AG09319 (cell line): ENCODE data around the gene MICAL2.

Experiments
- DNase-seq: peaks from one replicate; pipeline ENCODE4 v3.0.0-alpha.2; 2010; ENCODE audit warnings: low read depth; ENCODE audit errors: extremely low read depth
- TF ChIP-seq, protein P1 (sequence below): IDR thresholded peaks from 2 replicates; pipeline ENCODE4 v1.5.1; 2011; ENCODE audit warnings: low read depth, mild to moderate bottlenecking, inconsistent platforms, low read length, moderate library complexity

MICAL2 gene

DNA sequence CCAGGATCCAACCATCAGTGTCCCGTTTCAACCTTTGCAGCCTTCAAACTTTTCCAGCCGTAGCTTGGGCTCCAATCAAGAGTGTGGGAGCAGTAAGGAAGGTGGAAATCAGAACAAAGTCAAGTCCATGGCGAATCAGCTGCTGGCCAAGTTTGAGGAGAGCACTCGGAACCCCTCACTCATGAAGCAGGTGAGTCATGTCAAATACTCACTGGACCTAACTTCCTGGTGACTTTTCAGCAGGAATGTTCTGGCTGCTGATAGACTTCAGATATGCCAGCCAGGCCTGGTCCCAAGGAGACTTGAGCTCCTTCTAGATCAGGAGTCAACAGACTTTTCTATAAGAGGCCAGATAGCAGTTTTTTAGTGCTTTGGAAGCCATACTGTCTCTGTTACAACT lies 129.0 kb downstream of the MICAL2 start:
- TF ChIP-seq, protein P1, sequence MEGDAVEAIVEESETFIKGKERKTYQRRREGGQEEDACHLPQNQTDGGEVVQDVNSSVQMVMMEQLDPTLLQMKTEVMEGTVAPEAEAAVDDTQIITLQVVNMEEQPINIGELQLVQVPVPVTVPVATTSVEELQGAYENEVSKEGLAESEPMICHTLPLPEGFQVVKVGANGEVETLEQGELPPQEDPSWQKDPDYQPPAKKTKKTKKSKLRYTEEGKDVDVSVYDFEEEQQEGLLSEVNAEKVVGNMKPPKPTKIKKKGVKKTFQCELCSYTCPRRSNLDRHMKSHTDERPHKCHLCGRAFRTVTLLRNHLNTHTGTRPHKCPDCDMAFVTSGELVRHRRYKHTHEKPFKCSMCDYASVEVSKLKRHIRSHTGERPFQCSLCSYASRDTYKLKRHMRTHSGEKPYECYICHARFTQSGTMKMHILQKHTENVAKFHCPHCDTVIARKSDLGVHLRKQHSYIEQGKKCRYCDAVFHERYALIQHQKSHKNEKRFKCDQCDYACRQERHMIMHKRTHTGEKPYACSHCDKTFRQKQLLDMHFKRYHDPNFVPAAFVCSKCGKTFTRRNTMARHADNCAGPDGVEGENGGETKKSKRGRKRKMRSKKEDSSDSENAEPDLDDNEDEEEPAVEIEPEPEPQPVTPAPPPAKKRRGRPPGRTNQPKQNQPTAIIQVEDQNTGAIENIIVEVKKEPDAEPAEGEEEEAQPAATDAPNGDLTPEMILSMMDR = no peak
- no peak for DNase-seq

DNA sequence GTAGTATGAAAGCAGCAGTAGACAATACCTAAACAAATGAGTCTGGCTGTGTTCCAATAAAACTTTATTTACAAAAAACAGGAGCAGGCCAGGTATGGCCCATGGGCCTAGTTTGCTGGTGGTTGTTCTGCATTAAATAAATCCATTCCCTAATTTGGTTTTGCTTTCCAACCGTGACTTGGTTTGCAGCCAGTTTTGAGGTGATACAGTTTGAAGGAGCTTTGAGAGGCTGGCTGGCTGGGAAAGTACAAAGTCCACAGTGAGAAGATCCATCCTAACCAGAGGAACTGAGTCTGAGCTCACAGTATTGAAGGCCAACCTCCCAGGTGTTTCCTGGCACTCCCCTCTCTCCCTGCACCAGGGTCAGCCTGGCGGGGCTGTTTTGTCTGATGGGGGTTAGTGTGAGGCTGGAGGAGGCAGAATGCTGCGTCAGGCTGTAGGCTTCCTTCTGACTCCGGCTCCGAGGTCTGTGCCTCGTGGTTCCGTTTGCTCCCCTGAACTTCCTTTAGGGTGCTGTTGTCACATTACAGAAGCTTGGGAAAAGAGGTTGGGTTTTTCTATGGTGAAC lies 129.5 kb downstream of the MICAL2 start:
- TF ChIP-seq, protein P1 = no peak
- no peak for DNase-seq

DNA sequence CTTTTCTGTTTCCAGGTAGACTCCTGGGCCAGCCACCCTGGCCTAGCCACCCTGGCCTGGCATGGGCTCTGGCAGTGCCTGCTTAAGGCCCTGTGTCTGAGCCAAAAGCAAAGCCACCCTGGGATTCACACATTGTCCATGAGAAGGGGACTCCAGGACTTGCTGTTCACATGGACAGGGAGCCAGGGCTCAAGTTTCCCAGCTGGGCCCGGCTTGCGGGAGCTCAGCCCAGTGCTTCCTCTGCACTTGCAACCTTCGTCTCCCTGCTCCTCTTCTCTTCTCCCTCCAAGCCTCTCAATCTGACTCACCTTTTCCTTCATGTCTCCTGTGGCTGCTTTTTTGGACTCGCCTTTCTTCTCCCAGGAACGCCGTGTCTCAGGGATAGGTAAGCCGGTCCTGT lies 130.3 kb downstream of the MICAL2 start:
- DNase-seq = no peak
- TF ChIP-seq, protein P1 = no peak

DNA sequence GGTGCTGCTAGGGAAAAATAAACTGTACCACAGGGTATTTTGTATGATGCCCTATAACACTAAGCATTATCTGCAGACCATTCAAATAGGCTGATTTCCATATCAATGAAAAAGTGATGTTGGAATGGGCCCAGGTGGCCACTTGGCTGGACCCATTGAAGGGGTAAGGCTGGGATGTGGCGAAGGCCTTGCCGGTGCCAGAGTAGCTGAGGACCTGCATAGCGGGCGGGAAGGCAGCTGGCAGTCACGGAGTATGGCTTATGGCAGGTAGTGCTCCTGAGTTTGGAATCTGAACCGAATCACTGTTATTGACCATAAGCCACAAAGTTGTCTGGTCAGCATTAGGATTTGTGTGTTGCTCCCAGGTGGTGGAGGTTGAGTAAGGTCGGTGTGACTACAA lies 131.0 kb downstream of the MICAL2 start:
- DNase-seq = no peak
- TF ChIP-seq, protein P1 = no peak

DNA sequence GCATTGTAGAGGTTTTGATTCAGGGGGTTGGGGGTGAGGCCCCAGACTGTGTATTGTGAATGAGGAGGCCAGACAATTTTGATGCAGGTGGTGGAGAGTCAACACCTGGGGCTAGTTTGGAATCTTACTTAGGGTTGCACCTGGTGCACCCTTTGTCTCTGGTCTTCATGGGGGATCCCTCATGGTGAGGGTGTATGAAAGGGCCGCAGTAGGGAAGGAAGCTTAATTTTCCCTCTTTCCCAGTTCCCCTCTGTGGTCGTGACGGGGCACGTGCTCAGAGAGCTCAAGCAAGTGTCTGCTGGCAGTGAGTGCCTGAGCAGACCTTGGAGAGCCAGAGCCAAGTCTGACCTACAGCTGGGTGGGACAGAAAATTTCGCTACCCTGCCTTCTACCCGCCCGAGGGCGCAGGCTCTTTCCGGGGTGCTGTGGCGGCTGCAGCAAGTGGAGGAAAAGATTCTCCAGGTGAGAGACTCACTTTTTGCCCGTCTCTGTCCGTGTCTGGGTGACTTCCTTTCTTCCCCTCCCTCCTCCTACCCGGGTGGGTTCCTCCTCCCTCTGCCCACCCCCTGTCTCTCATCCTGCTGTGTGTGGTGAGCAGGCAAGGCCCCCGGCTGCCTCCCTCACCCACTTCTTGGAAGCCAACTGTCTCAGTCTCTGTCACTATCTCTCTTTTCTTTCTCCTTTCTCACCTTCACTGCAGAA lies 131.7 kb downstream of the MICAL2 start:
- TF ChIP-seq, protein P1 = no peak

DNA sequence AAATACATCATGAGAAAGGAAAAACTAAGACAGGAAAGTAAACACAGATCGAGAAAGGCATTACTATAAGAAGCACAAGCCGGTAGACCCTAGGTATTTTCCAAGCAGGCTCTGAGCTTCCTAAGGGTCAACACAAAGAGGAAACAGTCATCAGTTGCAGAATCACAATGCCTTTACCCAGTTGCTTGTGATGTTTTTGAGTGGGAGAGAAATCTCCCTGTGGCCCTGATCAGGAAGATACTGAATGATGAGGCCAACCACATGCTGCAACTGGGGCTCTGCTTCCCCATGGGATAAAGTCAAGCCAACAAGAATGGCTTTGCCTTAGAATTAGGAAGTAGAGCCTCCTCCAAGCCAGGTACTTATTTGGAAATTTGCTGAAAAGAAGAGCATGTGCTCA lies 132.6 kb downstream of the MICAL2 start:
- TF ChIP-seq, protein P1 = no peak
- no peak for DNase-seq

More for the DNA sequence above, 131.7 kb downstream of the MICAL2 start:
- no peak for DNase-seq

DNA sequence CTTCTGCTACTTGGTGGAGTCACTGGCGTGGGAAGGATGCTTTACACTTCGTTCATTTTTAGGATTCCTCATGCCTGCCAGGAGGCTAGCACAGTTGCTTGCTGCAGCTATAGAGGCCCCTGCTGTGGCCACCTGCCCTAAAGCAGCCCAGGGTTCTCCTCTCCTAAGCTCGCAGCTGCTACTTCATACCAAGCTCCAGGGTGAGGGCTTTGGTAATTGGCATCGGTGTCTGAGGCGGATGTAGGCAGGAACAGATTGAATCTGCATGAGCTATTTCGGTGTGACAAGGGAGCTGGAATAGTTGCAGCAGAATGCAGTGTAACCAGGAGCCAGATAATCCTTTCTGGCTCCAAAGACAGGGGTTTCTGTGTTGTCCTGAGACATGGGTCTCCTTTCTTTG lies 133.1 kb downstream of the MICAL2 start:
- no peak for DNase-seq
- TF ChIP-seq, protein P1 = no peak
